ENCODE results near the gene LMF1.

- TF ChIP-seq POLR2A (IDR thresholded peaks at IDR 0.05; ENCODE audit: low read length), result no peak
- no peak for TF ChIP-seq GATA1 (IDR thresholded peaks at IDR 0.05; ENCODE audit: low read depth, low read length)
Observed at GRCh38 chr16:870856-871561, 99.8 kb downstream of the LMF1 start.
